Endodermal cell (in vitro differentiated cells): ENCODE data around the gene KCNV2. TPM values are rescaled to one million over a fixed set of nuclear protein-coding genes. Genes with fewer than 3 reads are reported as not detected.

Experiments
- DNase-seq: peaks from one replicate; pipeline ENCODE4 v3.0.0-alpha.2; 2017
- H3K27ac ChIP-seq: 2 replicates; pipeline ENCODE4 v1.5.1; 2013; ENCODE audit warnings: mild to moderate bottlenecking, low read depth, low read length, moderate library complexity
- H3K27me3 ChIP-seq: 2 replicates; pipeline ENCODE4 v1.6.1; 2013; ENCODE audit warnings: mild to moderate bottlenecking, low read length, moderate library complexity; ENCODE audit not compliant: insufficient read depth, control insufficient read depth, poor library complexity, severe bottlenecking
- H3K36me3 ChIP-seq: 2 replicates; pipeline ENCODE4 v1.7.0; 2013; ENCODE audit warnings: mild to moderate bottlenecking, low read length, moderate library complexity; ENCODE audit not compliant: control insufficient read depth, insufficient read depth
- H3K4me1 ChIP-seq: one replicate; pipeline ENCODE4 v1.7.0; 2013; ENCODE audit warnings: low read length; ENCODE audit not compliant: control insufficient read depth, insufficient read depth
- H3K4me3 ChIP-seq: 2 replicates; pipeline ENCODE4 v1.5.1; 2013; ENCODE audit warnings: mild to moderate bottlenecking, low read length, moderate library complexity
- H3K9ac ChIP-seq: 2 replicates; pipeline ENCODE4 v1.6.1; 2013; ENCODE audit warnings: mild to moderate bottlenecking, low read length, moderate library complexity; ENCODE audit not compliant: poor library complexity, severe bottlenecking; ENCODE audit errors: extremely low read depth
- H3K9me3 ChIP-seq: 2 replicates; pipeline ENCODE4 v1.6.1; 2013; ENCODE audit warnings: mild to moderate bottlenecking, low read length, moderate library complexity; ENCODE audit not compliant: control insufficient read depth
- H3K27ac Mint-ChIP-seq: 2 replicates; pipeline ENCODE4 v1.8.0; 2020; ENCODE audit warnings: mixed read lengths
- H3K27me3 Mint-ChIP-seq: 2 replicates; pipeline ENCODE4 v1.8.0; 2021; ENCODE audit warnings: mild to moderate bottlenecking, mixed read lengths; ENCODE audit not compliant: insufficient read depth
- H3K36me3 Mint-ChIP-seq: 2 replicates; pipeline ENCODE4 v1.8.0; 2020; ENCODE audit warnings: low read depth, mixed read lengths
- H3K4me1 Mint-ChIP-seq: 2 replicates; pipeline ENCODE4 v1.8.0; 2020; ENCODE audit warnings: mixed read lengths
- H3K4me3 Mint-ChIP-seq: 2 replicates; pipeline ENCODE4 v1.8.0; 2020; ENCODE audit warnings: mild to moderate bottlenecking, moderate library complexity, mixed read lengths
- H3K9me3 Mint-ChIP-seq: 2 replicates; pipeline ENCODE4 v1.8.0; 2020; ENCODE audit warnings: mild to moderate bottlenecking, mixed read lengths
- WGBS, 2 experiments: methylation state at CpG; one replicate each; pipeline versions ENCODE4 v1.1.5 to v1.1.7; 2013; ENCODE audit warnings: missing lambda C conversion rate in 2 of 2, mixed read lengths in 1 of 2; ENCODE audit not compliant: insufficient coverage in 1 of 2, insufficient read length in 1 of 2; 5-methylcytosine and 5-hydroxymethylcytosine counted together
- total RNA-seq, 2 donors: library from RNA; stranded (reverse); fragmentation: NEBNext Ultra II Directional in 1 of 2; extraction: Animal tissue kit (Norgen Biotek cat#: 25700) in 1 of 2; gene quantifications; 2 replicates in 1 of 2; 3 replicates in 1 of 2; pipeline ENCODE4 v1.2.1, GENCODE V29; 2021
- TF ChIP-seq, protein P1 (sequence below): fragments of 200-600 bp; sonication (generic); conservative IDR thresholded peaks from 2 replicates; pipeline ENCODE4 v1.5.0; 2021; ENCODE audit warnings: antibody characterized with exemption, mild to moderate bottlenecking

The KCNV2 gene
- total RNA-seq, 2 donors from 2014 or later: 1.2 to 2.0 TPM

DNA sequence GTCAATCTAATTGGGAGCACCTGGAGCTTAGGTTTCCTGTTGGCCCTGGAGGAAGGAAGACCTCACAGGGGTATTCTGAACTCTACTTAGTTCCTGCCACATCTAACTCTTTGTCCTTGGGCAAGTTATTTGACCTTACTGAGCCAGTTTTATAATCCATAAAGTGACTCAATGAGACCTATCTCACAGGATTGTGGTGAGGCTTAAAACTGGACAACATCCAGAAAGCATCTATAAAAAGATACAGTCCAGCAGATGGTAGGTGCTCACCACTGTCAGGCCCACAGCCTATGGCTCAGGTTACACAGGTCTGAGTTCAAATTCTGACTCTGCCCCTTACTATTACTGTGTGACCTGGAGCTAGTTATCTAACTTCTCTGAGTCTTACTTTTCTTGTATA lies 23.3 kb downstream of the KCNV2 start:
- Histone ChIP-seq H3K36me3 (peaks cover 8% of the 10 kb centered on the region), H3K27ac (no peak overlapping the region), H3K4me3 (no peak overlapping the region), H3K27me3 (no peaks in the 10 kb centered on the region), H3K4me1 (peaks cover 8% of the 10 kb centered on the region), H3K9me3 (no peaks in the 10 kb centered on the region), H3K9ac (no peak overlapping the region)
- H3K27ac Mint-ChIP-seq: no peak overlapping the region
- H3K4me3 Mint-ChIP-seq: no peak overlapping the region
- peaks cover 46% of the 10 kb centered on the region for H3K4me1 Mint-ChIP-seq
- H3K9me3 Mint-ChIP-seq: no peaks in the 10 kb centered on the region
- TF ChIP-seq, protein P1, sequence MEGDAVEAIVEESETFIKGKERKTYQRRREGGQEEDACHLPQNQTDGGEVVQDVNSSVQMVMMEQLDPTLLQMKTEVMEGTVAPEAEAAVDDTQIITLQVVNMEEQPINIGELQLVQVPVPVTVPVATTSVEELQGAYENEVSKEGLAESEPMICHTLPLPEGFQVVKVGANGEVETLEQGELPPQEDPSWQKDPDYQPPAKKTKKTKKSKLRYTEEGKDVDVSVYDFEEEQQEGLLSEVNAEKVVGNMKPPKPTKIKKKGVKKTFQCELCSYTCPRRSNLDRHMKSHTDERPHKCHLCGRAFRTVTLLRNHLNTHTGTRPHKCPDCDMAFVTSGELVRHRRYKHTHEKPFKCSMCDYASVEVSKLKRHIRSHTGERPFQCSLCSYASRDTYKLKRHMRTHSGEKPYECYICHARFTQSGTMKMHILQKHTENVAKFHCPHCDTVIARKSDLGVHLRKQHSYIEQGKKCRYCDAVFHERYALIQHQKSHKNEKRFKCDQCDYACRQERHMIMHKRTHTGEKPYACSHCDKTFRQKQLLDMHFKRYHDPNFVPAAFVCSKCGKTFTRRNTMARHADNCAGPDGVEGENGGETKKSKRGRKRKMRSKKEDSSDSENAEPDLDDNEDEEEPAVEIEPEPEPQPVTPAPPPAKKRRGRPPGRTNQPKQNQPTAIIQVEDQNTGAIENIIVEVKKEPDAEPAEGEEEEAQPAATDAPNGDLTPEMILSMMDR: no peak
- peaks cover 7% of the 10 kb centered on the region for H3K36me3 Mint-ChIP-seq
- H3K27me3 Mint-ChIP-seq: no peaks in the 10 kb centered on the region
- DNase-seq: no peak

DNA sequence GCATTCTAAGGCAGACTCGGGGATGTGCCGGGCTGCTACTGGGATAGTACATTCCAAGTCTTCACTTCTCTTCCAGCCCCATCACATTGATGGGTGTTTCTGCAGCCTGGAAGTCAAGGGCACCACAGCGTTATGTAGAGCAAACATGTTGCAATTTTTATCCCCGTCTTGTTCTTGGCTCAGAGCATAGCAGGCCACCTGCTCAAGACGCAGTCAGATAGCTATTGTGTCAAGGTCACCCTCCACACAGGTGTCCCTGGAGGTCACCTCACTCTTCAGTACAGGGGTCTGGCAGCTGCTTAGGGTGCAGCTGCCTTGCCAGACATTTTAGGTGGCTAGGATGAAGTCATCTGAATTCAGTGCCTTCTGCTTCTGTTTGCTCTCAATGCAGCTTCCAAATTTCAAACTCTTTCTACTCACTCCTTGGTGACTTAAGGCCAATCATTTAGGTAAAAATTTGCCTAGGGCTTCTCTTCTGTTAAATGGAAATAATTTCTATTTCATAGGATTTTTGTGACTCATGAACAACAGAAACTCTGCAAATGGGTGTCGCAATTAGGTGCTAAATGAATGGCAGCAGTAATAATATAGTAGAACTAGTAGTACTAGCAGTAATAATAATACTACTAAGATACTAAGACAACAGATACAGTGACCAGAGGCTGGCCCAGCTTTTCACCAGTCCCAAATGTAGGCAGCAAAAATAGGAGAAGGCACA lies 24.3 kb downstream of the KCNV2 start:
- Mint-ChIP-seq H3K4me3 (no peak overlapping the region), H3K27ac (no peak overlapping the region), H3K4me1 (peaks cover 56% of the 10 kb centered on the region), H3K9me3 (no peaks in the 10 kb centered on the region), H3K27me3 (no peaks in the 10 kb centered on the region), H3K36me3 (peaks cover 5% of the 10 kb centered on the region)
- WGBS, 2 experiments: 83 to 90% methylated on average over 5 to 6 of the region's 6 CpGs
- Histone ChIP-seq H3K27me3 (no peaks in the 10 kb centered on the region), H3K4me1 (peaks cover 18% of the 10 kb centered on the region), H3K9me3 (no peaks in the 10 kb centered on the region), H3K4me3 (no peak overlapping the region), H3K36me3 (peaks cover 6% of the 10 kb centered on the region), H3K27ac (no peak overlapping the region), H3K9ac (no peak overlapping the region)
- TF ChIP-seq, protein P1: no peak
- no peak for DNase-seq

DNA sequence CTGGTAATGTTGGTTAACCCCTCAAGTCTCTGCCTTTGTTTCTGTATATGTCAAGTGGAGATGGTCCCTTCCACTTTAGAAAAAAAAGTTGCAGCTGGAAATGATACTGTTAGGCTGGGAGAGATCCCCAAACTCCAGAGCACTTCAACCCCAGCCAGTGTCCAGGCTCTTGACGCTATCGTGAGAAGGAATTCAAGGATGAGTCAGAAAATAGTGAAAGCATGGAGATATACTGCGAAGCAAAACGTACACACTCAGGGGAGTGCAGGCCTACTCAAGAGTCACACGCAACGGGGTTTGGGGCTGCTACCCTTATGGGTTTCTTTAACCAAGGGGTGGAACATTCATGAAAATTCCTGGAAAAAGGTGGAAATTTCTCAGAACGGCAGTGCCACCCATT lies 24.9 kb downstream of the KCNV2 start:
- Mint-ChIP-seq H3K4me3 (no peak overlapping the region), H3K9me3 (no peaks in the 10 kb centered on the region), H3K36me3 (peaks cover 4% of the 10 kb centered on the region), H3K27ac (no peak overlapping the region), H3K4me1 (peaks cover 61% of the 10 kb centered on the region), H3K27me3 (no peaks in the 10 kb centered on the region)
- TF ChIP-seq, protein P1: no peak
- Histone ChIP-seq H3K9me3 (no peaks in the 10 kb centered on the region), H3K4me3 (no peak overlapping the region), H3K9ac (no peak overlapping the region), H3K36me3 (peaks cover 6% of the 10 kb centered on the region), H3K4me1 (peaks cover 21% of the 10 kb centered on the region), H3K27ac (no peak overlapping the region), H3K27me3 (no peaks in the 10 kb centered on the region)
- 96% methylated on average over 4 to 7 of the region's 7 CpGs for WGBS, 2 experiments
- no peak for DNase-seq
